AG20443 (cell line): ENCODE results near the gene BOD1L1.
A peak's percentile ranks its signal among the peaks of the same experiment; 100 is the strongest.

Experiments
- DNase-seq: peaks from one replicate; pipeline ENCODE4 v3.0.0; 2012; ENCODE audit warnings: low spot score, mixed read lengths

The BOD1L1 gene

GRCh38 chr4:13524504-13525243, 102.9 kb downstream of the BOD1L1 start:
- DNase-seq = peak; percentile 49

- peak; percentile 9 for DNase-seq
Observed at GRCh38 chr4:13523591-13524503, 103.7 kb downstream of the BOD1L1 start.

DNA sequence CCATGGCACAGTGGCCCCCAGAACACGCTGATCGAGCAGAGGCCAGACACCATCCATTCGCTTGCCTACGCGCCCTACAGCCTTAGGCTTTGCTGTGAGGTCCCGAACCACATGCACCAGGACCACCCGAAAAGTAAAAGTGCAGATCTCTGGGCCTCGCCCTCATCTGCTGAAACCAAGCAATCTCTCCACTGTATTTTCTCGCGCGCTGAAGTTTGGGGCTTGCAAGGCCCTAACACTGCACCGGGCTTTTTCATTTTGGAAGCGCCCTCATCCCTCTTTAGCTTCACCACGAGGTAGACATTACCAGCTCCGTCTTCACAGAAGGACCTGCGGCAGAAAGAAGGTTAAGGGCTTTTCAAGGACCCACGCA, 104.4 kb downstream of the BOD1L1 start:
- DNase-seq = no peak

DNA sequence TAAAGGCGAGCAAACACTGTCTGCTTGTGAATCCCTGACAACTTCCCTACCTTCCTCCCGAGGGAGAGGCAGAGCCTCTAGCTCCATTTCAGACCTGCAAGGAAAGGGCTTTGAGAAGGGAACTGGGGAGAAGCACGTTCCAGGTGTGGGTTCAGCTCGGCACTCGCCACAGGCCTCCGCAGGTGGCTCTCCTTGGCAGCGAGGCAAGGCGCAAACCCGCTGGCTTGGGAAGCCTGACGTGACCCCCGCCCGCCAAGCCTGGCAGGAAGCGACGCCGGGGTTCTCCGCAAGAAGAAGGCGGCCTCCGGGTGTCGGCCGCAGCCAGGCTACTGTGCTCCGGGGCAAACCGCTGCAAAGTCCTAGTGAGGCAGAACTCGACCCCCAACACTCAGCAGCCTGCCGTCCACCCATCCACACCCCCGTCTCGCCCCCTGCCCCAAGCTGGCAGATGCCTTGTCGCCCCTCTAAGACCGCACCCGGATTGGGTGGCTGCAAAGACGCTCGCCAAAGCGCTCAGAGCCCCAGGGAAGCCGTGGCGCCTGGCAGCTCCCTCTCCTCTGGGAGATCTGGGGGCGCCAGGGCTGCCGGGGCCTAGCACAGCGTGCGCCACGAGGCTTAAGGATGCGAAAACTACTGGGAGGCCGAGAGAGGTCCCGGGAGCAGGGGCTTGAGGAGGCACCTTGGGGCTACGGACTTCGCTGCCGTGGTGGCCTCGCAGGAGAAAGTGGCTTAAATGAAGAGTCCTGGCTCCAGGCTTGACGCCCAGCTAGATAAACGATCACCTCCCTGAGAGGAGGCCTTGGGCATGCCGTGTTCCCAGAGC, 105.0 kb downstream of the BOD1L1 start:
- DNase-seq = peak; percentile 14

DNA sequence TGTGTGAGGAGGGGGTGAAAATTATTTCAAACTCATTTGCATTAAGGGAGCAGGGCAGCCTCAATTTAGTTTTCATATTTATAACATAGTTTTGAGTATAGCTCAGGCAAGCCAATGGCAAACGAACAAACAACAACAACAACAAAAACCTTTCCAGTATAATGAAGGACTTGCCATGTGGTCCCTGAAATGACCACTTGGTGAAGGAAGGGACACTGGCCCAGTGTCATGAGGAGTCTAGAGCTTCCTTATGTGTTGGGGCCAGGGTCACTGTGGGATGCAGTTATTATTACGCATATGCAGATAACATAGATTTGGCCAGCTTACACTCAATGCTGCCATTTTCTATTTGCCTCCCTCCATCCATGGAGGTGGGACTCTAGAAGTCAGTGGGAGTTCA, 106.5 kb downstream of the BOD1L1 start:
- DNase-seq = no peak
